ENCODE measurements around the gene GRK6. TPM values are rescaled to one million over a fixed set of nuclear protein-coding genes. Genes with fewer than 3 reads are reported as not detected.

GRK6 gene
- total and polyA plus RNA-seq, 9 of the 15 experiments (the other 6 are each of a cell fraction or from before 2014, with no cell fraction given), result 0.63 to 122 (median 44.5) TPM

DNA sequence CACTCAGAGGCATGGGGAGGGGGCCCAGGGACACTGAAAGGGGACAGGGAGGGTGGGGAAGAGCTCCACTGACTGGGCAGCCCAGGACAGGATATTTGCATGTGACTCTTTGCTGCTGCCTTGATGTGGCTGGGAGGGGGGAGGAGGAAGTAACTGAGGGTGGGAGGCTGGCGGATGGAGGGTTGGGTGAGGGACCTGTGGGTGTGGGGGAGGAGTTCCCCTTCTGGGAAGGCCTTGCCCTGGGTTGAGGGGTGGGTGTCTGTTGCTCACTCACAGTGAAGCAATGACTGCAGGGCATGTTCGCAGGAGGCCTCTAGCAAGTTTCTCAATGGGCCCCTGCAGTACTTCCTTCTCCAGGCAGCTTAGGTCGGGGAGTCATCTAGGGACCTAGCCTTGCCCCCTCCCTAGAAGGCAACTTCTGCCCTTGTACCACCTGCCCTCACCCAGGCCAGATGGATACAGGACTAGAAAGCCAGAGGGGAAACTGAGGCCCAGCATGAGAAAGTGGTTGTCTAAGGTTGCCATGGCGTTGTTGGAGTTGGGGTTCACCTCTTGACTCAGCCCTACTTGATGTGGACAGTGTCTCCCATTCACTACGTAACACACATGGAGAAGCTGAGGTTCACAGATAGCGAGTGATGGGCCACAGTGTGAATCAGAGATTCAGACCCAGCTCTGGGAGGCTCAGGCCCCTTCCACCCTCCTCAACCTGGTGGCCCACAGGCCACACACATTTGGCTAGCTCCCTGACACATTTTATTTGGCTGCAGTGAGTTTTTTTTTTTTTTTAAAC, 3.0 kb downstream of the GRK6 start:
- no peak overlapping the region for H2AFZ ChIP-seq (ENCODE audit: low read depth, low read length)
- peaks cover 72% of the 10 kb centered on the region; the same call in 2 of the 3 replicates for H3K36me3 ChIP-seq (ENCODE audit: control insufficient read depth, insufficient read depth, low read length)
- POLR2A ChIA-PET, result interaction anchor here (0.6 to 10.8 kb wide), 6 partner anchors 13 to 59 kb away, joined by 3 to 210 read pairs (median 5); partner anchors contain the start of gene PRR7
- peak overlapping the region; percentile 91; the same call in 1 of the 2 replicates for H3K4me3 ChIP-seq
- intact Hi-C loops (cut with micrococcal nuclease), result no loop called here
- ATAC-seq (no peak), FAIRE-seq (peak; percentile 64), DNase-seq (ENCODE audit: extremely low read depth in 1 of 4, low spot score in 3 of 4) (peak in 3 of 4 experiments; percentile 40 to 72 (median 59))
- H3K4me2 ChIP-seq (ENCODE audit: insufficient read depth, low read length), result peak overlapping the region; percentile 98
- H3K9me3 ChIP-seq (replicated peaks; ENCODE audit: control insufficient read depth, insufficient read depth, low read depth, low read length), result no peaks in the 10 kb centered on the region
- in situ Hi-C loops (cut with MboI), result no loop called here
- H3K27me3 ChIP-seq (ENCODE audit: control insufficient read depth in 2 of 2, insufficient read depth in 2 of 2, low read length in 2 of 2), result no peaks in the 10 kb centered on the region
- no TSS peak for BruUV-seq (replicated peaks)
- H3K9me1 ChIP-seq (ENCODE audit: control insufficient read depth, insufficient read depth, low read length), result no peaks in the 10 kb centered on the region
- peaks cover 22% of the 10 kb centered on the region; the same call in 1 of the 2 replicates for H4K20me1 ChIP-seq (replicated peaks; ENCODE audit: control insufficient read depth, insufficient read depth, low read length)
- peak overlapping the region; percentile 98 for H3K27ac ChIP-seq (ENCODE audit: extremely low read depth, low read depth, low read length)
- peak overlapping the region; percentile 96 to 97; a peak in 3 of 4 replicates for H3K9ac ChIP-seq (ENCODE audit: insufficient read depth in 1 of 2, low read depth in 2 of 2, low read length in 2 of 2)
- 85% methylated on average over 4 of the region's 6 CpGs for WGBS (ENCODE audit: insufficient coverage, low coverage, missing lambda C conversion rate)
- H3K4me1 ChIP-seq (replicated peaks in 1 of 2; ENCODE audit: control insufficient read depth in 2 of 2, insufficient read depth in 2 of 2, low read length in 2 of 2), result peaks cover 30 to 73% of the 10 kb centered on the region in 2 experiments
- CTCF ChIA-PET (ENCODE audit: low intra/inter-chr PET ratio), result no interaction called here
- peaks cover 50% of the 10 kb centered on the region for H3K79me2 ChIP-seq (ENCODE audit: control insufficient read depth, insufficient read depth, low read length)
- TF ChIP-seq, protein P1, sequence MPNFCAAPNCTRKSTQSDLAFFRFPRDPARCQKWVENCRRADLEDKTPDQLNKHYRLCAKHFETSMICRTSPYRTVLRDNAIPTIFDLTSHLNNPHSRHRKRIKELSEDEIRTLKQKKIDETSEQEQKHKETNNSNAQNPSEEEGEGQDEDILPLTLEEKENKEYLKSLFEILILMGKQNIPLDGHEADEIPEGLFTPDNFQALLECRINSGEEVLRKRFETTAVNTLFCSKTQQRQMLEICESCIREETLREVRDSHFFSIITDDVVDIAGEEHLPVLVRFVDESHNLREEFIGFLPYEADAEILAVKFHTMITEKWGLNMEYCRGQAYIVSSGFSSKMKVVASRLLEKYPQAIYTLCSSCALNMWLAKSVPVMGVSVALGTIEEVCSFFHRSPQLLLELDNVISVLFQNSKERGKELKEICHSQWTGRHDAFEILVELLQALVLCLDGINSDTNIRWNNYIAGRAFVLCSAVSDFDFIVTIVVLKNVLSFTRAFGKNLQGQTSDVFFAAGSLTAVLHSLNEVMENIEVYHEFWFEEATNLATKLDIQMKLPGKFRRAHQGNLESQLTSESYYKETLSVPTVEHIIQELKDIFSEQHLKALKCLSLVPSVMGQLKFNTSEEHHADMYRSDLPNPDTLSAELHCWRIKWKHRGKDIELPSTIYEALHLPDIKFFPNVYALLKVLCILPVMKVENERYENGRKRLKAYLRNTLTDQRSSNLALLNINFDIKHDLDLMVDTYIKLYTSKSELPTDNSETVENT (CRISPR knock-in tag; IDR thresholded peaks at IDR 0.05), result no peak
- no peak for TF ChIP-seq ZNF639 (CRISPR knock-in tag; conservative IDR thresholded peaks at IDR 0.05 in 1 of 2, IDR thresholded peaks at IDR 0.05 in 1 of 2)
- no peak for TF ChIP-seq TARDBP (IDR thresholded peaks at IDR 0.05)
- no peak for TF ChIP-seq CBFA2T3 (IDR thresholded peaks at IDR 0.05)
- no peak for TF ChIP-seq EZH2 (IDR thresholded peaks at IDR 0.05; ENCODE audit: borderline replicate concordance, low read depth, low read length)
- no peak for TF ChIP-seq ZNF140 (CRISPR knock-in tag; IDR thresholded peaks at IDR 0.05)
- TF ChIP-seq ZNF707 (CRISPR knock-in tag; conservative IDR thresholded peaks at IDR 0.05), result no peak
- TF ChIP-seq ZNF212 (CRISPR knock-in tag; IDR thresholded peaks at IDR 0.05), result no peak
- no peak for TF ChIP-seq ZNF449 (CRISPR knock-in tag; IDR thresholded peaks at IDR 0.05)
- TF ChIP-seq BRD4 (IDR thresholded peaks at IDR 0.05), result no peak
- no peak for TF ChIP-seq ELF2 (CRISPR knock-in tag; IDR thresholded peaks at IDR 0.05)
- no peak for TF ChIP-seq THRB (CRISPR knock-in tag; conservative IDR thresholded peaks at IDR 0.05)
- TF ChIP-seq PTRF (tag; IDR thresholded peaks at IDR 0.05), result no peak
- TF ChIP-seq HDAC1 (IDR thresholded peaks at IDR 0.05), result peak in 1 of 2 experiments; percentile 18; a peak in 1 of 4 replicates
- 0 out of 2 replicates have a peak, but pooled peaks have one; percentile 19 for TF ChIP-seq SUPT5H (IDR thresholded peaks at IDR 0.05)

Data from K562 (cell line).